PC-9 (cell line): ENCODE data around the gene PDIA5. TPM values are rescaled to one million over a fixed set of nuclear protein-coding genes. Genes with fewer than 3 reads are reported as not detected.

Source experiments
- BruUV-seq: library from RNA; stranded (reverse); fragments of 400-500 nt; replicated peaks from 2 replicates; lab custom pipeline; 2021; lab: Mats Ljungman, UMichigan
- CTCF ChIA-PET: fragments of 300-600 bp; sonication (Branson Sonifier 250); formaldehyde crosslinking; loops from one replicate; lab custom pipeline; 2022; ENCODE audit warnings: antibody characterized with exemption; lab: Charles Lee
- POLR2A ChIA-PET: fragments of 300-600 bp; sonication (Branson Sonifier 250); formaldehyde crosslinking; loops from one replicate; lab custom pipeline; 2022; ENCODE audit warnings: antibody characterized with exemption; ENCODE audit not compliant: unreplicated experiment; lab: Charles Lee
- DNase-seq, 2 experiments: peaks; one replicate each; pipeline versions ENCODE4 v3.0.0 to v3.0.0-alpha.2; 2015 to 2022; ENCODE audit warnings: mixed read lengths in 1 of 2
- H2AFZ ChIP-seq: fragments of 200-600 bp; sonication (generic); 2 replicates; pipeline ENCODE4 v1.8.1; 2017; ENCODE audit warnings: antibody characterized with exemption
- H3F3A ChIP-seq: fragments of 200-600 bp; sonication (generic); 2 replicates; pipeline ENCODE4 v1.8.1; 2017; ENCODE audit warnings: antibody characterized with exemption, mild to moderate bottlenecking, low read depth; ENCODE audit not compliant: insufficient read depth
- H3K27ac ChIP-seq: fragments of 200-600 bp; sonication (generic); 2 replicates; pipeline ENCODE4 v1.6.1; 2016; ENCODE audit warnings: mixed run types
- H3K27me3 ChIP-seq: fragments of 200-600 bp; sonication (generic); 2 replicates; pipeline ENCODE4 v1.6.1; 2016; ENCODE audit warnings: low read depth, mixed run types; ENCODE audit not compliant: insufficient read depth
- H3K36me3 ChIP-seq: fragments of 200-600 bp; sonication (generic); 2 replicates; pipeline ENCODE4 v1.6.1; 2016; ENCODE audit warnings: low read depth, mixed run types
- H3K4me1 ChIP-seq: fragments of 200-600 bp; sonication (generic); replicated peaks from 2 replicates; pipeline ENCODE4 v1.6.1; 2016; ENCODE audit warnings: mixed run types; ENCODE audit not compliant: insufficient read depth
- H3K4me2 ChIP-seq: fragments of 200-600 bp; sonication (generic); 2 replicates; pipeline ENCODE4 v1.6.1; 2017; ENCODE audit warnings: mixed run types
- H3K4me3 ChIP-seq: fragments of 200-600 bp; sonication (generic); 2 replicates; pipeline ENCODE4 v1.6.1; 2016; ENCODE audit warnings: mixed run types
- H3K79me2 ChIP-seq: fragments of 200-600 bp; sonication (generic); 2 replicates; pipeline ENCODE4 v1.6.1; 2017; ENCODE audit warnings: low read depth, mixed run types
- H3K9me2 ChIP-seq: fragments of 200-600 bp; sonication (generic); 2 replicates; pipeline ENCODE4 v1.8.1; 2017; ENCODE audit warnings: mild to moderate bottlenecking; ENCODE audit not compliant: insufficient read depth
- H3K9me3 ChIP-seq: fragments of 200-600 bp; sonication (generic); 2 replicates; pipeline ENCODE4 v1.8.1; 2016; ENCODE audit warnings: low read depth; ENCODE audit not compliant: insufficient read depth
- H4K20me1 ChIP-seq: fragments of 200-600 bp; sonication (generic); 2 replicates; pipeline ENCODE4 v1.8.1; 2017; ENCODE audit not compliant: insufficient read depth
- CTCF ChIP-seq: fragments of 200-600 bp; sonication (generic); conservative IDR thresholded peaks from 2 replicates; pipeline ENCODE4 v1.6.1; 2017; ENCODE audit warnings: mixed run types, antibody characterized with exemption, mild to moderate bottlenecking, moderate library complexity
- EZH2 ChIP-seq: fragments of 200-600 bp; sonication (generic); IDR thresholded peaks from 2 replicates; pipeline ENCODE4 v1.8.0; 2017; ENCODE audit warnings: antibody characterized with exemption, low read depth
- intact Hi-C: fragments of 100-400 bp; cut with micrococcal nuclease; formaldehyde crosslinking; loops from one replicate; pipeline ENCODE4 v1.10.0; 2022; ENCODE audit not compliant: unreplicated experiment
- total RNA-seq: library from RNA; stranded (reverse); gene quantifications from 2 replicates; pipeline ENCODE4 v1.2.3, GENCODE V29; 2021

The PDIA5 gene
- total RNA-seq, 1 experiment from 2014 or later, result 31.7 TPM

DNA sequence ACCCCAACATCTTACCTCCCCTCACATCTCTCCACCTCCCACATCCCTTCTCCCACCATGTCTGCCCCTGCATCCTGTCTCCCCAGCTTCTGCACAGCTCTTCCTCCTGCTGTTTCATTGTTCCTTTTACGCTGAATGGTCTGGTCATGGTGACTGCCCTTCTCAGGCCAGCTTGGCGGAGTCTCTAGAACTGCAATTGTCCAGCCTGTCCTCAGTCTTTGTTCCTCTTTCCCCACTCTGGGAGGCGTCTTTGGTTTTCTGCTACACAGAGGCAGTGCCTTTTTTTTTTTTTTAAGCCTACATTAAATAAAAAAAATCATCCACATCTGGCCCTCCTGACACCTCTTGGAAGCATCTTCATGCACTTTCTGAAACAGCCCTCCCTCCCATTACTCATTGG lies 85.9 kb downstream of the PDIA5 start:
- no peak overlapping the region for H3K4me3 ChIP-seq
- no TSS peak for BruUV-seq
- no peaks in the 10 kb centered on the region for H3K9me3 ChIP-seq
- ChIA-PET POLR2A (no interaction called here), CTCF (no interaction called here)
- no peaks in the 10 kb centered on the region for H3K9me2 ChIP-seq
- no peaks in the 10 kb centered on the region for H3K27me3 ChIP-seq
- no peak overlapping the region for H2AFZ ChIP-seq
- no peaks in the 10 kb centered on the region for H3K79me2 ChIP-seq
- H3F3A ChIP-seq, result no peaks in the 10 kb centered on the region
- TF ChIP-seq CTCF (no peak), EZH2 (no peak)
- no peak for DNase-seq
- no peaks in the 10 kb centered on the region for H3K36me3 ChIP-seq
- H3K4me1 ChIP-seq, result no peaks in the 10 kb centered on the region
- intact Hi-C loops, result no loop called here
- H4K20me1 ChIP-seq, result no peaks in the 10 kb centered on the region
- H3K4me2 ChIP-seq, result no peak overlapping the region
- no peak overlapping the region for H3K27ac ChIP-seq

- no peaks in the 10 kb centered on the region for H3K27me3 ChIP-seq
- DNase-seq, result no peak
- H3F3A ChIP-seq, result no peaks in the 10 kb centered on the region
- no peaks in the 10 kb centered on the region for H3K79me2 ChIP-seq
- BruUV-seq, result no TSS peak
- no peak overlapping the region for H3K4me2 ChIP-seq
- no peaks in the 10 kb centered on the region for H4K20me1 ChIP-seq
- intact Hi-C loops, result no loop called here
- H2AFZ ChIP-seq, result no peak overlapping the region
- no peaks in the 10 kb centered on the region for H3K9me3 ChIP-seq
- no peak overlapping the region for H3K27ac ChIP-seq
- ChIA-PET POLR2A (no interaction called here), CTCF (no interaction called here)
- H3K9me2 ChIP-seq, result no peaks in the 10 kb centered on the region
- no peaks in the 10 kb centered on the region for H3K4me1 ChIP-seq
- TF ChIP-seq CTCF (no peak), EZH2 (no peak)
- H3K36me3 ChIP-seq, result no peaks in the 10 kb centered on the region
- H3K4me3 ChIP-seq, result no peak overlapping the region
Observed at GRCh38 chr3:123153125-123154019, 86.5 kb downstream of the PDIA5 start.

DNA sequence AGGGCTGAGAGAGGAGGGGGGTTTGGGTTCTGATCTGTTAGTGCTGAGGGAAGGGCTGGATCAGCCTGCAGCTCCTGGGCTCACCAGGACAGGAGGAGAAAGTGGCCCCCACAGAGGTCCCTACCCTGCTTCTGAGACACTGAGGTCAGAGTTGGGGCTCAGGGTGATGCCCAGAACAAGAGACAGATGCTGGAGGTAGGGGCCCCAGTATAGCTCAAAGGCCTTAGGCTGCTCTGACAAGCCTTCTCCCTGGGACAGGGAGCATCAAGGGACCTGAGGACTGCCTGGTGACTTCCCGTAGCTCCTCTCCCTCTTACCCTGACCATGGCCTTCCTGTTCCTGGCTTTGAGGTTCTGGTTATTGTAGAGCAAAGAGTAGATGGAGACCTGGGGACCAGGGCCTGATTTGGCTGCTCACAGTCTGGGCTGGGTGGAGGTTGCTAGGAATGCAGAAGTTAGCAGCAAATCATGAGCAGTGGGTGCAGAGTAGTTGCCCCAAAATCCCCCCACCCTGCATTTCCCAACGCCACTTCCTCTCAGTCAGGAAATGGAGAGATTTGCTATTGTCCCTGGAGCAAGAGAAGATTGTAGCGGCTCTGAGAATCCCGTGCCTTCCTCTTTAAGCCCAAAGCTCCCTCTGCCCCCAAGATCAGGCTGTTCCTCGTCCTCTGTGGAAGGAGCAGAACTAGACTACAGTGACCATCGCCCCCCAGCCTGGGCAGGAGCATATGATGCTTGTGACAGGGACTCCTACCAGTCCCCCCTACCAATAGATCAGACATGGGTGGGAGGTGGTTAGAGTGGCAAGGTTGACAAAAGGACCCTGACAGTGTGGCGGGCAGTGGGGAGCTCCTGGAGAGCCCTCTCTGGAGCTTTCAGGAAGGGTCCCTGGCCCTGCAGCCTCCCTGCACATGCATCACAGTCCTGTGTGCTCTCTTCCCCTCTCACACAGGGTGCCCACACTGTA lies 87.5 kb downstream of the PDIA5 start:
- no peaks in the 10 kb centered on the region for H3K27me3 ChIP-seq
- no peak overlapping the region for H3K4me3 ChIP-seq
- H3K4me1 ChIP-seq, result no peaks in the 10 kb centered on the region
- H3K9me2 ChIP-seq, result no peaks in the 10 kb centered on the region
- no peak for DNase-seq
- no peak overlapping the region for H3K27ac ChIP-seq
- H3F3A ChIP-seq, result no peaks in the 10 kb centered on the region
- no TSS peak for BruUV-seq
- H3K4me2 ChIP-seq, result no peak overlapping the region
- H4K20me1 ChIP-seq, result no peaks in the 10 kb centered on the region
- H2AFZ ChIP-seq, result no peak overlapping the region
- no peaks in the 10 kb centered on the region for H3K36me3 ChIP-seq
- intact Hi-C loops, result no loop called here
- no peaks in the 10 kb centered on the region for H3K9me3 ChIP-seq
- no peaks in the 10 kb centered on the region for H3K79me2 ChIP-seq
- CTCF ChIA-PET, result no interaction called here
- no peak for TF ChIP-seq EZH2
- TF ChIP-seq CTCF, result no peak
- POLR2A ChIA-PET, result no interaction called here
